Upper lobe of right lung (tissue), 1 donor: ENCODE data around the gene COG7. TPM values are rescaled to one million over a fixed set of nuclear protein-coding genes. Genes with fewer than 3 reads are reported as not detected.
"Not testable (repeated sequence)": the region's sequence is repeated elsewhere in the genome, so short reads cannot be mapped to it uniquely, and the experiment has no call there.

Experiments
- ATAC-seq: fragments of 200-7000 bp; cut with Tn5 transposase; one replicate; pipeline ENCODE4 v1.9.1; 2020; ENCODE audit warnings: mild to moderate bottlenecking, moderate library complexity
- DNase-seq: peaks from one replicate; pipeline ENCODE4 v3.0.0-alpha.2; 2020
- H3K27ac ChIP-seq: fragments of 200-600 bp; one replicate; pipeline ENCODE4 v1.8.0; 2022
- H3K27me3 ChIP-seq: fragments of 200-600 bp; one replicate; pipeline ENCODE4 v1.8.0; 2022; ENCODE audit warnings: mild to moderate bottlenecking
- H3K36me3 ChIP-seq: fragments of 200-600 bp; one replicate; pipeline ENCODE4 v1.8.0; 2022
- H3K4me1 ChIP-seq: fragments of 200-600 bp; one replicate; pipeline ENCODE4 v1.8.0; 2022
- H3K4me3 ChIP-seq: fragments of 200-600 bp; one replicate; pipeline ENCODE4 v1.8.0; 2022; ENCODE audit warnings: mild to moderate bottlenecking
- H3K9me3 ChIP-seq: fragments of 200-600 bp; one replicate; pipeline ENCODE4 v1.8.0; 2022
- intact Hi-C: fragments of 100-400 bp; cut with DNase I; formaldehyde crosslinking; loops from one replicate; pipeline ENCODE4 v1.11.0; 2022
- total RNA-seq: library from RNA; stranded (reverse); fragmentation: NEBNext Ultra II Directional; extraction: Animal tissue kit (Norgen Biotek cat#: 25700); gene quantifications from one replicate; pipeline ENCODE4 v1.2.1, GENCODE V29; 2021
- TF ChIP-seq, protein P1 (sequence below): fragments of 200-600 bp; IDR thresholded peaks from one replicate; pipeline ENCODE4 v1.8.0; 2022; ENCODE audit warnings: antibody characterized with exemption
- donor health status: DM: no; HTN: yes; CAD: no; lungs with severe emphysema.

Gene COG7
- total RNA-seq, 1 donor from 2014 or later, result 21.2 TPM

DNA sequence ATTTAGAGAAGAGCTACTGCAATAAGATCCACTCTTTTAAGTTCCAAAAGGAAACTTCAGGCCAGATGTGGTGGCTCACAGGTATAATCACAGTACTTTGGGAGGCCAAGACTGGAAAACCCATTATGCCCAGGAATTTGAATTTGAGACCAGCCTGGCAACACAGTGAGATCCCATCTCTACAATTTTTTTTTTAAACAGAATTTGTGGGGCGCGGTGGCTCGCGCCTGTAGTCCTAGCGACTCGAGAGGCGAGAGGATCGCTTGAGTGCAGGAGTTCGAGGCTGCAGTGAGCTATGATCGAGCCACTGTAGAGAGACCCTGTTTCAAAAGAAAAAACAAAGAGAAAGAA lies 793 bp downstream of the COG7 start:
- H3K27ac ChIP-seq, result peak overlapping the region; percentile 89
- H3K4me1 ChIP-seq, result peaks cover 23% of the 10 kb centered on the region
- intact Hi-C loops, result no loop called here

GRCh38 chr16:23448392-23448791 lies 4.6 kb downstream of the COG7 start:
- Histone ChIP-seq H3K4me3 (no peak overlapping the region), H3K4me1 (peaks cover 16% of the 10 kb centered on the region), H3K36me3 (peaks cover 27% of the 10 kb centered on the region), H3K27me3 (no peaks in the 10 kb centered on the region), H3K27ac (no peak overlapping the region), H3K9me3 (no peaks in the 10 kb centered on the region)
- DNase-seq (no peak), ATAC-seq (no peak)
- TF ChIP-seq, protein P1, sequence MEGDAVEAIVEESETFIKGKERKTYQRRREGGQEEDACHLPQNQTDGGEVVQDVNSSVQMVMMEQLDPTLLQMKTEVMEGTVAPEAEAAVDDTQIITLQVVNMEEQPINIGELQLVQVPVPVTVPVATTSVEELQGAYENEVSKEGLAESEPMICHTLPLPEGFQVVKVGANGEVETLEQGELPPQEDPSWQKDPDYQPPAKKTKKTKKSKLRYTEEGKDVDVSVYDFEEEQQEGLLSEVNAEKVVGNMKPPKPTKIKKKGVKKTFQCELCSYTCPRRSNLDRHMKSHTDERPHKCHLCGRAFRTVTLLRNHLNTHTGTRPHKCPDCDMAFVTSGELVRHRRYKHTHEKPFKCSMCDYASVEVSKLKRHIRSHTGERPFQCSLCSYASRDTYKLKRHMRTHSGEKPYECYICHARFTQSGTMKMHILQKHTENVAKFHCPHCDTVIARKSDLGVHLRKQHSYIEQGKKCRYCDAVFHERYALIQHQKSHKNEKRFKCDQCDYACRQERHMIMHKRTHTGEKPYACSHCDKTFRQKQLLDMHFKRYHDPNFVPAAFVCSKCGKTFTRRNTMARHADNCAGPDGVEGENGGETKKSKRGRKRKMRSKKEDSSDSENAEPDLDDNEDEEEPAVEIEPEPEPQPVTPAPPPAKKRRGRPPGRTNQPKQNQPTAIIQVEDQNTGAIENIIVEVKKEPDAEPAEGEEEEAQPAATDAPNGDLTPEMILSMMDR, result no peak
- intact Hi-C loops, result no loop called here

More for the DNA sequence above, 793 bp downstream of the COG7 start:
- H3K36me3 ChIP-seq, result no peaks in the 10 kb centered on the region
- no peak for DNase-seq
- H3K27me3 ChIP-seq, result no peaks in the 10 kb centered on the region
- H3K9me3 ChIP-seq, result no peaks in the 10 kb centered on the region
- TF ChIP-seq, protein P1, result no peak
- H3K4me3 ChIP-seq, result peak overlapping the region; percentile 98
- ATAC-seq, result no peak

DNA sequence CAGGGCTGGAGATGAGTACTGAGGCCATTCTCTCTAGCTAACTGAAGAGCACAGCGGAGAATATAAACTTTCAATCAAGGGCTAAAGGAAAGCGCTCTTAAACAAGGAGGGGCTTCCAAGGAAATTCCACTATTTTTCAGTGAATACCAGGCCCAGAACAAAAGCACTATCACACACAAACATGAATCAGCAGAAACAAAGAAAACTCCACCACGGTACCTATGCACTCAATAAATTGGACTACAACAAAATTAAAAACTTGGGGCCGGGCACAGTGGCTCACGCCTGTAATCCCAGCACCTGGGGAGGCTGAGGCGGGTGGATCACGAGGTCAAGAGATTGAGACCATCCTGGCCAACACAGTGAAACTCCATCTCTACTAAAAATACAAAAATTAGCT lies 15.4 kb downstream of the COG7 start:
- intact Hi-C loops, H3K9me3 ChIP-seq, H3K27me3 ChIP-seq, ATAC-seq, H3K27ac ChIP-seq, DNase-seq, H3K4me3 ChIP-seq: not testable (repeated sequence)
- H3K36me3 ChIP-seq, result peaks cover 56% of the 10 kb centered on the region
- peaks cover 17% of the 10 kb centered on the region for H3K4me1 ChIP-seq

GRCh38 chr16:23436951-23437350 lies 16.0 kb downstream of the COG7 start:
- ATAC-seq (no peak), DNase-seq (no peak)
- Histone ChIP-seq H3K27ac (no peak overlapping the region), H3K36me3 (peaks cover 56% of the 10 kb centered on the region), H3K4me3 (no peak overlapping the region), H3K27me3 (no peaks in the 10 kb centered on the region), H3K4me1 (peaks cover 17% of the 10 kb centered on the region), H3K9me3 (no peaks in the 10 kb centered on the region)
- intact Hi-C loops, result no loop called here
- TF ChIP-seq, protein P1, result no peak

DNA sequence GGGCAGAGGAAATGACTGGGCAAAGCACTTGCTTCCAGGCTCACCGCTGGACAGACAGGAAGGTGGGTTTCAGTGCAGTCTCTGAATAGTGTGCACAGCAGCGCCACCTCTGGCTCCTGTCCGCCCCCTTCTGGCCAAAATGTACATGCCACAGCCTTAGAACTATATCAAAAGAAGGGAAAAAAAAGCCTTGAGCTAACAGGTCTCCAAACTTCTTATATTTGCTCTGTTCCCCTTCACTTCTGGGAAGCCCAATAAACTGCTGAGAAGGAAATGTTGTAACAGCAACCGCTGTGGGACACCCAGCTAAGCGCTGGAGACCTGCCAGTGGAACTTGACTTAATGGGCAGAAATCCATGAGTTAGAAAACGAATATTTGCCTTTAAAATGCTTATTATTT lies 17.5 kb downstream of the COG7 start:
- H3K4me3 ChIP-seq, result no peak overlapping the region
- no peaks in the 10 kb centered on the region for H3K9me3 ChIP-seq
- H3K4me1 ChIP-seq, result peaks cover 17% of the 10 kb centered on the region
- DNase-seq (peak; percentile 83), ATAC-seq (peak; percentile 93)
- no peaks in the 10 kb centered on the region for H3K27me3 ChIP-seq
- peaks cover 55% of the 10 kb centered on the region for H3K36me3 ChIP-seq
- intact Hi-C loops, result no loop called here
- TF ChIP-seq, protein P1, result peak; percentile 89
- H3K27ac ChIP-seq, result no peak overlapping the region

GRCh38 chr16:23434380-23434779 lies 18.6 kb downstream of the COG7 start:
- H3K36me3 ChIP-seq, result peaks cover 62% of the 10 kb centered on the region
- no peaks in the 10 kb centered on the region for H3K27me3 ChIP-seq
- H3K4me3 ChIP-seq, result no peak overlapping the region
- no peaks in the 10 kb centered on the region for H3K9me3 ChIP-seq
- H3K4me1 ChIP-seq, result peaks cover 17% of the 10 kb centered on the region
- intact Hi-C loops, result loop anchor here (5.0 kb wide), 1 partner anchor 252 kb away; the partner anchor contains the start of gene SCNN1G
- DNase-seq (no peak), ATAC-seq (peak; percentile 77)
- TF ChIP-seq, protein P1, result peak; percentile 86
- H3K27ac ChIP-seq, result no peak overlapping the region
